DND-41 (cell line): ENCODE data around the gene SFMBT2.
A peak's percentile ranks its signal among the peaks of the same experiment; 100 is the strongest.

Source experiments
- ATAC-seq: fragments of 200-7000 bp; cut with Tn5 transposase; 3 replicates; pipeline ENCODE4 v1.9.1; 2021; ENCODE audit warnings: low read depth; ENCODE audit not compliant: insufficient read depth
- DNase-seq: peaks from one replicate; pipeline ENCODE4 v3.0.0-alpha.2; 2020
- H2AFZ ChIP-seq: 2 replicates; pipeline ENCODE4 v1.6.0; 2012; ENCODE audit warnings: low read depth, low read length
- H3K27ac ChIP-seq: 2 replicates; pipeline ENCODE4 v1.5.1; 2012; ENCODE audit warnings: low read length, inconsistent platforms
- H3K27me3 ChIP-seq: fragments of 200-600 bp; sonication (generic); 2 replicates; pipeline ENCODE4 v1.6.0; 2012; ENCODE audit warnings: low read length, mild to moderate bottlenecking, inconsistent platforms; ENCODE audit not compliant: insufficient read depth, poor library complexity
- H3K36me3 ChIP-seq: 2 replicates; pipeline ENCODE4 v1.5.1; 2012; ENCODE audit warnings: low read length, inconsistent platforms; ENCODE audit not compliant: insufficient read depth
- H3K4me1 ChIP-seq: 2 replicates; pipeline ENCODE4 v1.5.1; 2012; ENCODE audit warnings: mild to moderate bottlenecking, low read length; ENCODE audit not compliant: insufficient read depth
- H3K4me2 ChIP-seq: 2 replicates; pipeline ENCODE4 v1.6.0; 2012; ENCODE audit warnings: mild to moderate bottlenecking, moderate library complexity, low read length, inconsistent platforms; ENCODE audit not compliant: insufficient read depth
- H3K4me3 ChIP-seq, 2 experiments: fragments of 200-600 bp in 1 of 2; shearing (Covaris generic) in 1 of 2; 2 replicates each; pipeline ENCODE4 v1.5.1; 2012 to 2016; ENCODE audit warnings: inconsistent platforms in 2 of 2, low read length in 2 of 2, mild to moderate bottlenecking in 2 of 2, low read depth in 1 of 2, moderate library complexity in 1 of 2
- H3K79me2 ChIP-seq: 2 replicates; pipeline ENCODE4 v1.6.0; 2012; ENCODE audit warnings: low read length, inconsistent platforms; ENCODE audit not compliant: insufficient read depth
- H3K9ac ChIP-seq: 2 replicates; pipeline ENCODE4 v1.6.0; 2012; ENCODE audit warnings: low read depth, mild to moderate bottlenecking, inconsistent platforms, low read length, moderate library complexity
- H3K9me3 ChIP-seq: 2 replicates; pipeline ENCODE4 v1.5.1; 2012; ENCODE audit warnings: low read length, moderate library complexity, mild to moderate bottlenecking, inconsistent platforms; ENCODE audit not compliant: insufficient read depth, severe bottlenecking
- H4K20me1 ChIP-seq: 2 replicates; pipeline ENCODE4 v1.6.0; 2012; ENCODE audit warnings: low read length; ENCODE audit not compliant: insufficient read depth
- CTCF ChIP-seq: IDR thresholded peaks from 2 replicates; pipeline ENCODE4 v1.5.1; 2012; ENCODE audit warnings: borderline replicate concordance, low read length, moderate library complexity, mild to moderate bottlenecking; ENCODE audit not compliant: poor library complexity, severe bottlenecking; ENCODE audit errors: extremely low read depth
- EZH2 ChIP-seq: IDR thresholded peaks from 3 replicates; pipeline ENCODE4 v1.6.1; 2012; ENCODE audit warnings: borderline replicate concordance, low read depth, mild to moderate bottlenecking, moderate library complexity, low read length, inconsistent platforms; ENCODE audit not compliant: severe bottlenecking

Gene SFMBT2

GRCh38 chr10:7410862-7411670, at the start of gene SFMBT2:
Gene SFMBT2 (minus strand): TSS chr10:7411034. CDS start chr10:7381898, 29,136 bp downstream.
- H4K20me1 ChIP-seq: peaks cover 33% of the 10 kb centered on the region
- H3K36me3 ChIP-seq: peaks cover 17% of the 10 kb centered on the region; the same call in 1 of the 2 replicates
- H3K27me3 ChIP-seq: no peaks in the 10 kb centered on the region
- peak; percentile 74 for DNase-seq
- TF ChIP-seq EZH2: no peak
- TF ChIP-seq CTCF: no peak
- peak within 1 kb of the TSS; percentile 70 for H3K4me2 ChIP-seq
- H2AFZ ChIP-seq: peak within 1 kb of the TSS; percentile 94
- peaks cover 59% of the 10 kb centered on the region for H3K79me2 ChIP-seq
- H3K9me3 ChIP-seq: no peaks in the 10 kb centered on the region
- H3K9ac ChIP-seq: peak within 1 kb of the TSS; percentile 68
- peak within 1 kb of the TSS; percentile 77 to 90 for H3K4me3 ChIP-seq
- peaks cover 35% of the 10 kb centered on the region for H3K4me1 ChIP-seq
- peak; percentile 46 for ATAC-seq
- peak within 1 kb of the TSS; percentile 91 for H3K27ac ChIP-seq

GRCh38 chr10:7460006-7460405, 49.2 kb upstream of the SFMBT2 start:
- Histone ChIP-seq H3K9me3 (no peaks in the 10 kb centered on the region), H3K36me3 (no peaks in the 10 kb centered on the region), H3K4me3 (no peak overlapping the region), H3K79me2 (no peaks in the 10 kb centered on the region), H3K4me1 (no peaks in the 10 kb centered on the region), H3K27ac (no peak overlapping the region), H2AFZ (no peak overlapping the region), H4K20me1 (no peaks in the 10 kb centered on the region), H3K27me3 (no peaks in the 10 kb centered on the region), H3K4me2 (no peak overlapping the region), H3K9ac (no peak overlapping the region)
- no peak for DNase-seq
- TF ChIP-seq CTCF (no peak), EZH2 (no peak)
- ATAC-seq: no peak

GRCh38 chr10:7458556-7458955, 47.7 kb upstream of the SFMBT2 start:
- H3K4me2 ChIP-seq: no peak overlapping the region
- H3K79me2 ChIP-seq: no peaks in the 10 kb centered on the region
- H3K36me3 ChIP-seq: no peaks in the 10 kb centered on the region
- TF ChIP-seq EZH2 (no peak), CTCF (no peak)
- no peak overlapping the region for H3K4me3 ChIP-seq
- DNase-seq (no peak), ATAC-seq (no peak)
- no peaks in the 10 kb centered on the region for H3K9me3 ChIP-seq
- H3K27me3 ChIP-seq: no peaks in the 10 kb centered on the region
- no peaks in the 10 kb centered on the region for H4K20me1 ChIP-seq
- H3K27ac ChIP-seq: no peak overlapping the region
- no peak overlapping the region for H2AFZ ChIP-seq
- H3K4me1 ChIP-seq: no peaks in the 10 kb centered on the region
- H3K9ac ChIP-seq: no peak overlapping the region
